IMR-90 (cell line): ENCODE data around the gene SAMD11. TPM values are rescaled to one million over a fixed set of nuclear protein-coding genes. Genes with fewer than 3 reads are reported as not detected.

ENCODE experiments used
- ATAC-seq: fragments of 200-7000 bp; cut with Tn5 transposase; 2 replicates; pipeline ENCODE4 v1.9.1; 2020; ENCODE audit warnings: low read depth, mild to moderate bottlenecking, moderate library complexity
- BruUV-seq: library from RNA; stranded (reverse); fragments of 400-500 nt; replicated peaks from 2 replicates; lab custom pipeline; 2021; lab: Mats Ljungman, UMichigan
- CTCF ChIA-PET: fragments of 300-600 bp; formaldehyde crosslinking; extraction: SDS; loops from one replicate; lab custom pipeline; 2021; ENCODE audit warnings: antibody characterized with exemption; lab: Yijun Ruan, JAX
- POLR2A ChIA-PET: fragments of 300-600 bp; sonication (Branson Sonifier 250); formaldehyde crosslinking; loops from one replicate; lab custom pipeline; 2022; ENCODE audit warnings: antibody characterized with exemption; ENCODE audit not compliant: unreplicated experiment; lab: Charles Lee
- DNase-seq: peaks from one replicate; pipeline ENCODE4 v3.0.0; 2013
- H2AFZ ChIP-seq: replicated peaks from 2 replicates; pipeline ENCODE3; 2013; ENCODE audit warnings: low read length, mild to moderate bottlenecking; ENCODE audit not compliant: poor library complexity
- H2AK5ac ChIP-seq: 2 replicates; pipeline ENCODE4 v1.6.1; 2013; ENCODE audit warnings: low read depth, low read length, inconsistent platforms
- H2AK9ac ChIP-seq: replicated peaks from 2 replicates; pipeline ENCODE3; 2013; ENCODE audit warnings: mild to moderate bottlenecking, low read depth, low read length, moderate library complexity; ENCODE audit not compliant: poor library complexity
- H2BK120ac ChIP-seq: 2 replicates; pipeline ENCODE4 v1.6.1; 2013; ENCODE audit warnings: low read depth, low read length, inconsistent platforms
- H2BK15ac ChIP-seq: 3 replicates; pipeline ENCODE4 v1.6.1; 2013; ENCODE audit warnings: low read depth, low read length, inconsistent platforms
- H2BK20ac ChIP-seq: 2 replicates; pipeline ENCODE4 v1.6.1; 2013; ENCODE audit warnings: low read depth, mild to moderate bottlenecking, inconsistent platforms, low read length, moderate library complexity
- H2BK5ac ChIP-seq: 2 replicates; pipeline ENCODE4 v1.6.1; 2013; ENCODE audit warnings: mild to moderate bottlenecking, low read depth, low read length, inconsistent platforms; ENCODE audit not compliant: poor library complexity, severe bottlenecking
- H3K14ac ChIP-seq: replicated peaks from 2 replicates; pipeline ENCODE4 v1.6.1; 2013; ENCODE audit warnings: low read depth, low read length, inconsistent platforms
- H3K18ac ChIP-seq: 2 replicates; pipeline ENCODE4 v1.6.1; 2013; ENCODE audit warnings: low read depth, low read length, control low read depth
- H3K23ac ChIP-seq: 2 replicates; pipeline ENCODE4 v1.6.1; 2013; ENCODE audit warnings: low read depth, low read length, inconsistent platforms
- H3K27ac ChIP-seq: 2 replicates; pipeline ENCODE4 v1.5.1; 2013; ENCODE audit warnings: mild to moderate bottlenecking, control low read depth, low read length; ENCODE audit not compliant: insufficient read depth
- H3K27me3 ChIP-seq: 2 replicates; pipeline ENCODE4 v1.6.1; 2013; ENCODE audit warnings: low read length; ENCODE audit not compliant: control insufficient read depth, insufficient read depth
- H3K36me3 ChIP-seq: 2 replicates; pipeline ENCODE4 v1.6.1; 2013; ENCODE audit warnings: low read length, mixed read lengths; ENCODE audit not compliant: control insufficient read depth, insufficient read depth
- H3K4ac ChIP-seq: 2 replicates; pipeline ENCODE4 v1.6.1; 2013; ENCODE audit warnings: low read depth, low read length, inconsistent platforms
- H3K4me1 ChIP-seq: 2 replicates; pipeline ENCODE4 v1.6.1; 2013; ENCODE audit warnings: low read length, mixed read lengths; ENCODE audit not compliant: control insufficient read depth, insufficient read depth
- H3K4me2 ChIP-seq: 2 replicates; pipeline ENCODE4 v1.6.1; 2013; ENCODE audit warnings: low read depth, mild to moderate bottlenecking, control low read depth, low read length, moderate library complexity
- H3K4me3 ChIP-seq: 2 replicates; pipeline ENCODE4 v1.5.1; 2013; ENCODE audit warnings: low read depth, mild to moderate bottlenecking, control low read depth, low read length, moderate library complexity; ENCODE audit not compliant: insufficient read depth
- H3K56ac ChIP-seq: 2 replicates; pipeline ENCODE4 v1.6.1; 2013; ENCODE audit warnings: low read length, inconsistent platforms; ENCODE audit not compliant: insufficient read depth; ENCODE audit errors: extremely low read depth
- H3K79me1 ChIP-seq, 2 experiments: 2 replicates each; pipeline ENCODE4 v1.6.1; 2013; ENCODE audit warnings: low read length in 2 of 2, inconsistent platforms in 1 of 2, low read depth in 1 of 2
- H3K9ac ChIP-seq: 2 replicates; pipeline ENCODE4 v1.6.1; 2013; ENCODE audit warnings: low read depth, low read length, control low read depth
- H3K9me1 ChIP-seq: 2 replicates; pipeline ENCODE4 v1.6.1; 2013; ENCODE audit warnings: low read length, inconsistent platforms; ENCODE audit not compliant: insufficient read depth
- H3K9me3 ChIP-seq: 2 replicates; pipeline ENCODE4 v1.6.1; 2013; ENCODE audit warnings: low read length; ENCODE audit not compliant: control insufficient read depth, insufficient read depth
- H4K20me1 ChIP-seq: 2 replicates; pipeline ENCODE4 v1.6.1; 2013; ENCODE audit warnings: low read length, inconsistent platforms; ENCODE audit not compliant: insufficient read depth
- H4K5ac ChIP-seq: 2 replicates; pipeline ENCODE4 v1.6.1; 2013; ENCODE audit warnings: mild to moderate bottlenecking, low read depth, low read length, control low read depth
- H4K8ac ChIP-seq, 2 experiments: 2 replicates each; pipeline ENCODE4 v1.6.1; 2013; ENCODE audit warnings: low read depth in 2 of 2, low read length in 2 of 2, control low read depth in 1 of 2, inconsistent platforms in 1 of 2
- H4K91ac ChIP-seq: 2 replicates; pipeline ENCODE4 v1.6.1; 2013; ENCODE audit warnings: low read depth, low read length, inconsistent platforms; ENCODE audit not compliant: insufficient read depth
- CHD1 ChIP-seq: IDR thresholded peaks from 2 replicates; pipeline ENCODE4 v1.6.1; 2012; ENCODE audit warnings: low read depth, low read length, improper control_type of control experiment
- CTCF ChIP-seq: conservative IDR thresholded peaks from 2 replicates; pipeline ENCODE4 v1.5.1; 2012; ENCODE audit warnings: mild to moderate bottlenecking, low read depth, low read length, improper control_type of control experiment
- FOS ChIP-seq: fragments of 150-350 bp; IDR thresholded peaks from 2 replicates; pipeline ENCODE4 v1.6.1; 2016; ENCODE audit warnings: low read depth, low read length
- MAFK ChIP-seq: IDR thresholded peaks from 2 replicates; pipeline ENCODE4 v1.6.1; 2012; ENCODE audit warnings: low read depth, low read length, improper control_type of control experiment
- NFE2L2 ChIP-seq: fragments of 150-350 bp; IDR thresholded peaks from 2 replicates; pipeline ENCODE4 v1.6.1; 2016; ENCODE audit warnings: low read depth, mild to moderate bottlenecking, low read length
- POLR2A ChIP-seq: IDR thresholded peaks from 2 replicates; pipeline ENCODE4 v1.6.1; 2012; ENCODE audit warnings: mild to moderate bottlenecking, low read depth, low read length
- SMC3 ChIP-seq: fragments of 150-350 bp; IDR thresholded peaks from 2 replicates; pipeline ENCODE4 v1.6.1; 2016; ENCODE audit warnings: low read depth, mild to moderate bottlenecking, antibody characterized with exemption, low read length, moderate library complexity
- WGBS, 2 experiments: methylation state at CpG; one replicate each; pipeline versions ENCODE4 v1.1.5 to v1.1.7; 2013; ENCODE audit warnings: missing lambda C conversion rate in 2 of 2; ENCODE audit not compliant: insufficient read length in 1 of 2; ENCODE audit errors: extremely low coverage in 2 of 2; 5-methylcytosine and 5-hydroxymethylcytosine counted together
- dilution Hi-C: fragments of 300-500 bp; cut with HindIII; formaldehyde crosslinking; loops from one replicate; pipeline ENCODE4 v1.14.3; 2018; ENCODE audit warnings: low sequenced_read_pairs; ENCODE audit not compliant: unreplicated experiment
- in situ Hi-C: fragments of 300-500 bp; cut with MboI; formaldehyde crosslinking; loops from 3 replicates; pipeline ENCODE4 v1.14.3; 2019; ENCODE audit warnings: low sequenced_read_pairs, inconsistent platforms, mixed read lengths
- intact Hi-C: fragments of 100-400 bp; cut with micrococcal nuclease; formaldehyde crosslinking; loops from 2 replicates; pipeline ENCODE4 v1.10.0; 2022
- polyA plus RNA-seq, 3 experiments: library from polyadenylated mRNA; depleted of rRNA; stranded (reverse); fragments of >200 nt; gene quantifications; 2 replicates each; pipeline ENCODE4 v1.2.3, GENCODE V29; 2012; ENCODE audit warnings: low replicate concordance in 1 of 3
- total RNA-seq: library from RNA; depleted of rRNA; stranded (reverse); fragments of >200 nt; gene quantifications from 2 replicates; pipeline ENCODE4 v1.2.3, GENCODE V29; 2012

The SAMD11 gene
- total and polyA plus RNA-seq, 2 of the 4 experiments (the other 2 are of a cell fraction): 5.9 to 22.9 TPM

- no peak for TF ChIP-seq CTCF
These were observed 41.9 kb downstream of the SAMD11 start (continued) for GRCh38 chr1:965526-966134.

DNA sequence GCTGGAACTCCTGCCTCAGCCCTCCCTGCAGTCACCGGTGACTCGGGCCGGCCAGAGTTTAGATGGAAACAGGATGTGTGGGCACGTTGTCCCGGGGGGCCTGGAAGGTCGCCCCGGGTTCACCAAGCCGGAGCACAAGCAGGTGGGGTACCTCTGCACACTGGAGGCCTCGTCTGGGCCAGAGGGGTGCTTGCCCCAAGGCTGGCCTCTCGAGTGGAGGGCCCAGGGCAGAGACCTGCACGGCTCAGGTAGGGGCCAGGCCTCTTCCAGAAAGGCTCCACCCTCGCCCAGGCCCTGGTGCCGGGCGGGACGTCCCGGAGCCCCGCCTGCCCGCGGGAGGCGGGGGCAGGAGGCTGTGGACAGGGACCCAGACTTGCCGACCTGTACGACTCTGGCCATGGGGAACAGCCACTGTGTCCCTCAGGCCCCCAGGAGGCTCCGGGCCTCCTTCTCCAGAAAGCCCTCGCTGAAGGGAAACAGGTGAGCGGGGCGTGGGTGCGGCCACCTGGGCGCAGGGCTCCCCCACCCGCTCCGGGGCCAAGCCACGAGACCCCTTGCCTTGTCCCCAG, 42.5 kb downstream of the SAMD11 start, which contains the start of gene PLEKHN1:
Gene PLEKHN1, plus strand, starts transcription at position 348 of the 569 bp plus-strand sequence. Its CDS starts 50 bp downstream, at position 398.
- Histone ChIP-seq H2BK15ac (no peak within 1 kb of the TSS; the same call in 2 of the 3 replicates), H3K9ac (peak within 1 kb of the TSS; percentile 85), H3K27ac (peak within 1 kb of the TSS; percentile 78; the same call in 1 of the 2 replicates), H3K18ac (peak within 1 kb of the TSS; percentile 77; the same call in 1 of the 2 replicates), H2BK20ac (no peak within 1 kb of the TSS), H2AK5ac (peak within 1 kb of the TSS; percentile 94), H3K4me3 (peak within 1 kb of the TSS; percentile 92), H3K36me3 (peaks cover 20% of the 10 kb centered on the region), H3K27me3 (peaks cover 5% of the 10 kb centered on the region; the same call in 1 of the 2 replicates), H2BK120ac (peak within 1 kb of the TSS; percentile 66), H2AFZ (peak within 1 kb of the TSS; percentile 91), H4K8ac (peak within 1 kb of the TSS; percentile 76 to 89), H4K91ac (peak within 1 kb of the TSS; percentile 87), H3K23ac (peak within 1 kb of the TSS; percentile 61; the same call in 1 of the 2 replicates), H3K4ac (peak within 1 kb of the TSS; percentile 75), H4K5ac (peak within 1 kb of the TSS; percentile 86), H3K9me1 (peaks cover 9% of the 10 kb centered on the region), H4K20me1 (no peaks in the 10 kb centered on the region), H3K9me3 (no peaks in the 10 kb centered on the region), H3K56ac (no peak within 1 kb of the TSS; the same call in 1 of the 2 replicates), H2AK9ac (peak within 1 kb of the TSS; percentile 93), H3K4me1 (peaks cover 11% of the 10 kb centered on the region), H3K79me1 (peaks cover 6 to 22% of the 10 kb centered on the region in 2 experiments; a peak in 3 of 4 replicates), H3K4me2 (peak within 1 kb of the TSS; percentile 96), H2BK5ac (peak within 1 kb of the TSS; percentile 83), H3K14ac (peak within 1 kb of the TSS; percentile 62)
- DNase-seq: peak; percentile 45
- intact Hi-C loops (no loop called here), dilution Hi-C loops (no loop called here), in situ Hi-C loops (no loop called here)
- no TSS peak for BruUV-seq
- WGBS, 2 experiments: 22% methylated on average over 6 of the region's 31 CpGs; no CpG with 5 or more reads in 1 of the 2 experiments
- POLR2A ChIA-PET: no interaction called here
- CTCF ChIA-PET: no interaction called here
- TF ChIP-seq SMC3: no peak
- TF ChIP-seq CHD1: no peak
- 0 out of 2 replicates have a peak, but pooled peaks have one; percentile 22 for TF ChIP-seq POLR2A
- no peak for TF ChIP-seq FOS
- no peak for TF ChIP-seq NFE2L2
- TF ChIP-seq MAFK: no peak
- peak; percentile 60 for ATAC-seq
